Measurements from ENCODE around the gene HTR6. TPM values are rescaled to one million over a fixed set of nuclear protein-coding genes. Genes with fewer than 3 reads are reported as not detected.

Gene HTR6
- polyA plus RNA-seq, 5 donors: not detected

- DNase-seq: no peak
Measured at GRCh38 chr1:19656134-19656779, 8.4 kb upstream of the HTR6 start.

DNA sequence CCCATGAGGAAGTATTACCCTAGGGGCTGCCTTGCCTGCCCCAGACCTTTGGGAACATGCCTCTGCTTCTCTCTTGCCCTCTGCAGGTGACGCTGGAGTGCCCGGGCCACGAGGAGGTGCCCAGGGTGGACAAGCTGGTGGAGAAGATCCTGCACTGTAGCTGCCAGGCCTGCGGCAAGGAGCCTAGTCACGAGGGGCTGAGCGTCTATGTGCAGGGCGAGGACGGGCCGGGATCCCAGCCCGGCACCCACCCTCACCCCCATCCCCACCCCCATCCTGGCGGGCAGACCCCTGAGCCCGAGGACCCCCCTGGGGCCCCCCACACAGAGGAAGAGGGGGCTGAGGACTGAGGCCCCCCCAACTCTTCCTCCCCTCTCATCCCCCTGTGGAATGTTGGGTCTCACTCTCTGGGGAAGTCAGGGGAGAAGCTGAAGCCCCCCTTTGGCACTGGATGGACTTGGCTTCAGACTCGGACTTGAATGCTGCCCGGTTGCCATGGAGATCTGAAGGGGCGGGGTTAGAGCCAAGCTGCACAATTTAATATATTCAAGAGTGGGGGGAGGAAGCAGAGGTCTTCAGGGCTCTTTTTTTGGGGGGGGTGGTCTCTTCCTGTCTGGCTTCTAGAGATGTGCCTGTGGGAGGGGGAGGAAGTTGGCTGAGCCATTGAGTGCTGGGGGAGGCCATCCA, 7.8 kb upstream of the HTR6 start:
- no peak for DNase-seq

GRCh38 chr1:19657511-19657910, 7.2 kb upstream of the HTR6 start:
- DNase-seq: no peak

DNA sequence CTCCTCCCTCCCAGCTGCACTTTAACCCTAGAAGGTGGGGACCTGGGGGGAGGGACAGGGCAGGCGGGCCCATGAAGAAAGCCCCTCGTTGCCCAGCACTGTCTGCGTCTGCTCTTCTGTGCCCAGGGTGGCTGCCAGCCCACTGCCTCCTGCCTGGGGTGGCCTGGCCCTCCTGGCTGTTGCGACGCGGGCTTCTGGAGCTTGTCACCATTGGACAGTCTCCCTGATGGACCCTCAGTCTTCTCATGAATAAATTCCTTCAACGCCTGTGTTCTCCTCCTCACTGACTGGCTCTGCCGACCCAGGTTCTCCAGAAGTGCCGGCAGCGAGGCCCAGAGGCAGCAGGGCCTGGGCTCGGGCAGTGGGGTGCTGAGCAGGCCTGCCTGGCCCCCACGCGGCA, 6.5 kb upstream of the HTR6 start:
- DNase-seq: no peak

DNA sequence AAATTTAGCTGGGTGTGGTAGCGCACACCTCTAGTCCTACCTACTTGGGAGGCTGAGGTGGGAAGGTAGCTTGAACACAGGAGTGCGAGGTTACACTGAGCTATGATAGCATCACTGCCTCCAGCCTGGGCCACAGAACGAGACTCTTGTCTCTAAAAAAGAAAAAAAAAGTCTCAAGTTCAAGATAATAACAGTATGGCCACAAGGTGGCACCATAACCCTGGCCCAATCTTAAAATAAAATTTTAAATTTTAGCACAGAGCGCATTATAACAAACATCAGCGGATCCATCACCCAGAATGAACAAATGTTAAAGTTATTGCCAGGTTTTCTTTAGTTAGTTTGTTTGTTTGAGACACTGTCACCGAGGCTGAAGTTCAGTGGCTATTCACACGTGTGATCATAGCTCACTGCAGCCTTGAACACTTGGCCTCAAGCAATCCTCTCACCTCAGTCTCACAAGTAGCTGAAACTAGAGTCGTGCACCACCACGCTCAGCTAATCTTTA, 2.9 kb upstream of the HTR6 start:
- no peak for DNase-seq

DNA sequence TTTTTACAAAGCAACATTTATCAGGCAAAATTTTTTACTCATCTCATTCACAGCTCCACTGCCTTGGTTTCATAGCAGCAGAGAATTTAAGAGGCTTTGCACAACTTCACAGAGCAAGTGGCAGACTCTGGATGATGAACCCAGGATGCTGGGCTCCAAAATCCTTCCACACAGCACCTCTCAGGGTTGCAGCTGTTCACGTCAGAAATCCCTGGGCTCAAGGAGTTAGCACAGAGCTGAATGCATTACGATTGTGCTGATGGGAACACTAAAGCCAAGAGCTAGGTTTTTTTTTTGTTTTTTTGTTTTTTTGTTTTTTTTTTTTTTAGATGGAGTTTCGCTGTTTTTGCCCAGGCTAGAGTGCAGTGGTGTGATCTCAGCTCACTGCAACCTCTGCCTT, 2.4 kb upstream of the HTR6 start:
- DNase-seq: no peak

GRCh38 chr1:19665186-19665495, 466 bp downstream of the HTR6 start:
- DNase-seq: no peak

- DNase-seq: no peak
Measured at GRCh38 chr1:19665496-19666465, 1.1 kb downstream of the HTR6 start.

DNA sequence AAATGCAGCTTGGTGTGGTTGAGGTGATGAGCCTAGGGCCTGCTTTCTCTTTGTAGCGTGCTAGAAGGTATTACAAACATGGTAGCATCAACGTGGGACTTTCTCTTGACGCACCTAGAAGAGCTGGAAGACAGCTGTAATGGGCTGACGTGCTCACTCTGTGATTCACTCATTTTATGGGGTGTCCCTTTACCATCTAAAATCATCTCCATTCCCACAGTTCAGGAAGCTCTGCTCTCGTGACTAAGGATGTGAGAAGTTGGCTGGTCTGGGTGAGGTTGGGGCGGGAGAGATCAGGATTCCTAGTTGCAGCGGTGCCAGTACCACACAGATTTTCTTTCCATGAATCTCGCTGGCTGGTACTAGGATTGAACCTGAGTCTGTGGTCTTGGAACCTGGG, 4.2 kb downstream of the HTR6 start:
- no peak for DNase-seq

DNA sequence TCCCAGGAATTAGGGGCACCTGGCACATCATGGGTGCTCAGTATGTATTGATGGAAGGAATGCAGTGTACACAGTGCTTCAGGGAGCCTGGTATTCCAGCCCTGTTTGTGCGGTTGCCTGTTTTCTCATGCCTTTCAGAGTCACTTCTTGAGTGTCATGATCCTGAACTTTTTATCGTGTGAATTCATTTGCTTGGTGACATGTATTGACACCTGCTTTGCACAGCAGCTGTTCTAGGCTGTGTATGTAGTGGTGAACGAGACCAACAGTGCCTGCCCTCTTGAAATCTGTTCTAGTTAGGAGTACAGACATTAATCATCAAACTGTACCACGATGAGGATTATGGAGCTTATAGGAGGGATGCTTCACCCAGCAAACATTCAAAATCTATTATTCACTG, 6.1 kb downstream of the HTR6 start:
- no peak for DNase-seq

DNA sequence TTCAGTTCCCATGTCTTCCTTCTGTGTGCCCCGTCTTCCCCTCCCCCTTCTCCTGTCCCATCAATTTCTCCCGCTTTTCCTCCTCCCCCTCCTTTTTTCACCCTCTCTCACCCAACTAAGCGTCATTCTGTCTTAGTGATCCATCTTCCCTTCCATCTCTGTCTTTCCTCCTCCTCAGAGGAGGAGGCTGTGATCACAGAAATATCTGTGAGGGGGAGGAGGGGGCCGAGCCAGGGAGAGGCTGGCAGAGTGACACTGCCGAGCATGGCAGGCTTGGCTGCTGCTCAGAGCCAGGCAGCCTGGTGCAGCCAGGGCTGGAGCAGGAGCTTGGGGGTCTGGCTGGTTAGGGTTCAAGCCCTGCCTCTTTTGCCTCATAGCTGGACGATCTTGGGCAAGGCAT, 7.6 kb downstream of the HTR6 start:
- DNase-seq: no peak

GRCh38 chr1:19675797-19676196, 11.1 kb downstream of the HTR6 start:
- DNase-seq: no peak

DNA sequence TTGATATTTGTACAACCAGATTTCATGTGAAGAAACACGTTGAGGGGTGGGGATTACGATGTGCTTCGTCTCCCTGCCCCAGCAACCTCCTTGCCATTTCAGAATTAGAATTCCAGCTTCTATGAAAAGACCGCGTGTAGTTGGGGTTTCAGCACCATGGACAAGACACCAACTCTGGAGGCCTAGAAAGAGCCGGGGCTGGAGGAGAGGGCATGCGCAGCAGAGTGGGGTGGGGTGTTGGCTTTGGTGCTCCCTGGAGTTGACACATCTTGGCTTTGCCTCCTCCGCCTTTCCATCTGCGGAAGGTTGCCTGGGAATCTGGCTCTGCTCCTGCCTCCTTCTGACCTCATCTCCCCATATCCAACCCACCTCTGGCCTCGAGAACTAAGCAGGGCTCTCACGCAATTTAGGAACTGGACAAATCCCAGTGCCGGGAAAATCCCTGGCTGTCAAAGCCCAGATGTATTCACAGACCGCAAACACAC, 11.8 kb downstream of the HTR6 start:
- peak in 1 of 2 donors; percentile 48 for DNase-seq

- no peak for DNase-seq
Measured at GRCh38 chr1:19678493-19678892, 13.8 kb downstream of the HTR6 start.

GRCh38 chr1:19678931-19679453, 14.3 kb downstream of the HTR6 start:
- no peak for DNase-seq

- DNase-seq: no peak
Measured at GRCh38 chr1:19679691-19680090, 15.0 kb downstream of the HTR6 start.

- no peak for DNase-seq
Measured at GRCh38 chr1:19680644-19681043, 16.0 kb downstream of the HTR6 start.

DNA sequence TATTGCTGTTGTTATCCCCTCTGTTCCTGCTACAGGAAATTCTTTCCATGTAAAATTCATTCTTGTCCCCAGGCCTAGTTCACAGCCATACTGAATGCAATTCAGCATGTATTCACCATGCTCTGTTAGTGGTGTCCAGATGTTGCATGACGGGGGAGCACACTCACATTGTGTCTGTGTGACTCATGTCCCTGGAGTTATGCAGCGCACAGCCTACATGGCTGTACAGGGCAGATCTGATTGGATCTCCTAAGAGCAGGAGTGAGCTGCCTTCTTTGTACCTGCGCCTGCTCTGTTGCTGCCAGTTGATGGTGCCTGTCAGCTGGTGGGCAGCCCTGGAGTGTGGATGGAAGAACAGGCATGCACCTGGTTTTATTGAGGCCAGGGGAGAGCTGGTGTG, 17.6 kb downstream of the HTR6 start:
- DNase-seq: no peak

GRCh38 chr1:19682901-19683300, 18.2 kb downstream of the HTR6 start:
- no peak for DNase-seq

DNA sequence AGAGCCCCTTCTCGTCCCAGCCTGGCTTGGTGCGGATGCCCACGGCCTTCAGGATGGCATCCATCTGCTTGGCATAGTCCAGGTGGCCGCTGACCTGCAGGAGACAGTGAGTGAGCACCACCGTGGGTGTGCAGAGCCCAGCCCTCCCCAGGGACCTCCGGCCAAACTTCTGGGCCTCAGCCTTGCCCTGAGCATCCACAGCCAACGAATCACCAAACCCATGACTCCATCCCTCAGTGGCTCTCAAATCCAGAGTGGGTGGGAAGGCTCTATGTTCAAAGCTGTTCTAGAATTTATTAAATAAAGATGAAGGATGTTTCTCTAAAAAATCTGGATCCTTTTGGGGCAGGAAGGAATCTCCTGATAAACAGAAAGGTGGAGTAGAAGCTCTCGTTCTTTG, 18.7 kb downstream of the HTR6 start:
- DNase-seq: no peak

GRCh38 chr1:19684677-19685076, 20.0 kb downstream of the HTR6 start:
- DNase-seq: no peak

DNA sequence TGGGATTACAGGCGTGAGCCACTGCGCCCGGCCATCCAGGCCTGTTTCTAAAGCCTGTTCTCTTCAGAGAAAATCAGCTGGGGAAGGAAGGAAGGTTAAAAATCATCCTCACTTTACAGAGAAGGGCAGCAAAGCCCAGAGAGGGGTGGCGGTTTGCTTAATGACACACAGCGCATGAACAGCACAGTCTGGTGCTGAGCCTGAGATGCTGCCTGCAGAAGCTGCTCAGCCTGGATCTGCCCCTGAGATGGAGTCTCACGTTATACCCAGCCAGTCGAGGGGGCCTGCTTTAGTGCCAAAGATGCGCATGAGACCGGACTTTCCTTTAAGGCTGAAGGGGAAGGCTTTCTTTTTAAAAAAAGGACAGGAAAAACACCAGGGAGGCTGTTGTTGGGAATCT, 21.3 kb downstream of the HTR6 start:
- no peak for DNase-seq
